K562 (cell line): ENCODE data around the gene PHF21A. TPM values are rescaled to one million over a fixed set of nuclear protein-coding genes. Genes with fewer than 3 reads are reported as not detected.

Experiments used
- ATAC-seq: fragments of 200-7000 bp; cut with Tn5 transposase; 3 replicates; pipeline ENCODE4 v1.9.1; 2020; ENCODE audit warnings: moderate library complexity
- BruUV-seq: library from RNA; stranded (reverse); fragments of 400-500 nt; replicated peaks from 2 replicates; lab custom pipeline; 2021; lab: Mats Ljungman, UMichigan
- CTCF ChIA-PET: fragments of 300-600 bp; formaldehyde crosslinking; extraction: SDS; loops from one replicate; lab custom pipeline; 2021; ENCODE audit warnings: low intra/inter-chr PET ratio; lab: Yijun Ruan, JAX
- POLR2A ChIA-PET: fragments of 300-600, 350-650 bp; sonication (Branson Sonifier 250); formaldehyde crosslinking; extraction: SDS; loops from one replicate; lab custom pipeline; 2021; ENCODE audit warnings: antibody characterized with exemption, inconsistent platforms; lab: Yijun Ruan, JAX
- DNase-seq, 4 experiments: peaks; one replicate each; pipeline versions ENCODE4 v3.0.0 to v3.0.0-alpha.2; 2011 to 2018; ENCODE audit warnings: low spot score in 3 of 4, mixed read lengths in 3 of 4; ENCODE audit errors: extremely low read depth in 1 of 4
- FAIRE-seq: peaks from 2 replicates; lab custom pipeline; 2011; peaks lifted over from hg19 to GRCh38; lab: Jason Lieb, UNC
- H2AFZ ChIP-seq: 2 replicates; pipeline ENCODE4 v1.6.0; 2011; ENCODE audit warnings: low read depth, low read length, control low read depth, inconsistent platforms
- H3K27ac ChIP-seq: fragments of 200-600 bp; 3 replicates; pipeline ENCODE4 v1.8.0; 2011; ENCODE audit warnings: low read depth, mild to moderate bottlenecking, control low read depth, inconsistent platforms, low read length, moderate library complexity, mixed read lengths; ENCODE audit errors: extremely low read depth
- H3K27me3 ChIP-seq, 2 experiments: fragments of 300-600 bp in 1 of 2; 2 replicates in 1 of 2; 3 replicates in 1 of 2; pipeline versions ENCODE4 v1.6.0 to v1.8.0; 2011; ENCODE audit warnings: inconsistent platforms in 2 of 2, low read length in 2 of 2, mild to moderate bottlenecking in 1 of 2, mixed read lengths in 1 of 2, moderate library complexity in 1 of 2; ENCODE audit not compliant: control insufficient read depth in 2 of 2, insufficient read depth in 2 of 2
- H3K36me3 ChIP-seq: fragments of 300-600 bp; 3 replicates; pipeline ENCODE4 v1.8.0; 2011; ENCODE audit warnings: mild to moderate bottlenecking, low read length, inconsistent platforms; ENCODE audit not compliant: control insufficient read depth, insufficient read depth
- H3K4me1 ChIP-seq, 2 experiments: fragments of 200-600 bp in 1 of 2; replicated peaks in 1 of 2; 2 replicates in 1 of 2; 3 replicates in 1 of 2; pipeline versions ENCODE4 v1.5.1 to v1.8.0; 2011; ENCODE audit warnings: inconsistent platforms in 2 of 2, low read length in 2 of 2, mild to moderate bottlenecking in 1 of 2, mixed read lengths in 1 of 2, moderate library complexity in 1 of 2; ENCODE audit not compliant: control insufficient read depth in 2 of 2, insufficient read depth in 2 of 2
- H3K4me2 ChIP-seq: 2 replicates; pipeline ENCODE4 v1.6.1; 2011; ENCODE audit warnings: low read length, control low read depth, inconsistent platforms, mixed read lengths; ENCODE audit not compliant: insufficient read depth
- H3K4me3 ChIP-seq: fragments of 200-600 bp; sonication (generic), shearing (Covaris generic); 2 replicates; pipeline ENCODE4 v1.5.1; 2016; ENCODE audit warnings: control low read depth, inconsistent platforms
- H3K79me2 ChIP-seq: fragments of 200-600 bp; 3 replicates; pipeline ENCODE4 v1.8.0; 2011; ENCODE audit warnings: low read length, inconsistent platforms; ENCODE audit not compliant: control insufficient read depth, insufficient read depth
- H3K9ac ChIP-seq, 2 experiments: 2 replicates each; pipeline versions ENCODE4 v1.6.0 to v1.6.1; 2011; ENCODE audit warnings: low read depth in 2 of 2, low read length in 2 of 2, control low read depth in 1 of 2, inconsistent platforms in 1 of 2, mild to moderate bottlenecking in 1 of 2, mixed read lengths in 1 of 2; ENCODE audit not compliant: insufficient read depth in 1 of 2
- H3K9me1 ChIP-seq: one replicate; pipeline ENCODE4 v1.6.0; 2011; ENCODE audit warnings: inconsistent platforms, mild to moderate bottlenecking, low read length, moderate library complexity; ENCODE audit not compliant: control insufficient read depth, insufficient read depth
- H3K9me3 ChIP-seq: replicated peaks from 2 replicates; pipeline ENCODE4 v1.5.1; 2011; ENCODE audit warnings: low read depth, low read length, inconsistent platforms; ENCODE audit not compliant: control insufficient read depth, insufficient read depth
- H4K20me1 ChIP-seq: replicated peaks from 2 replicates; pipeline ENCODE4 v1.6.1; 2011; ENCODE audit warnings: low read length, inconsistent platforms, mixed read lengths; ENCODE audit not compliant: control insufficient read depth, insufficient read depth
- BCOR ChIP-seq: fragments of 450-650 bp; IDR thresholded peaks from 2 replicates; pipeline ENCODE4 v1.6.1; 2016
- BHLHE40 ChIP-seq: IDR thresholded peaks from 2 replicates; pipeline ENCODE4 v1.6.1; 2011; ENCODE audit warnings: low read length, improper control_type of control experiment
- FOXA1 ChIP-seq: fragments of 450-650 bp; IDR thresholded peaks from 2 replicates; pipeline ENCODE4 v1.6.1; 2016; ENCODE audit warnings: mild to moderate bottlenecking, borderline replicate concordance
- HEY1 ChIP-seq: fragments of 250-450 bp; sonication (Bioruptor Pico); IDR thresholded peaks from 2 replicates; pipeline ENCODE4 v1.5.0; 2020; ENCODE audit warnings: mild to moderate bottlenecking, moderate library complexity, borderline replicate concordance
- KDM1A ChIP-seq, 2 experiments: fragments of 450-650 bp; IDR thresholded peaks; 2 replicates each; pipeline ENCODE4 v1.6.1; 2016; ENCODE audit warnings: mild to moderate bottlenecking in 2 of 2
- RBM25 ChIP-seq: fragments of 200-400 bp; formaldehyde crosslinking; IDR thresholded peaks from 2 replicates; pipeline ENCODE4 v1.6.1; 2018; ENCODE audit warnings: low read length, low read depth, moderate library complexity; ENCODE audit not compliant: severe bottlenecking
- THRAP3 ChIP-seq: fragments of 450-650 bp; IDR thresholded peaks from 2 replicates; pipeline ENCODE4 v1.6.1; 2016; ENCODE audit warnings: mild to moderate bottlenecking, inconsistent platforms, borderline replicate concordance
- ZNF354B ChIP-seq: fragments of 250-450 bp; sonication (Bioruptor Pico); IDR thresholded peaks from 2 replicates; pipeline ENCODE4 v1.4.0; 2020
- WGBS: fragments of 100-300 bp; shearing (Covaris generic); methylation state at CpG from one replicate; pipeline ENCODE4 v1.1.6; 2016; ENCODE audit warnings: low coverage, mixed read lengths; ENCODE audit not compliant: insufficient coverage; ENCODE audit errors: missing lambda C conversion rate; 5-methylcytosine and 5-hydroxymethylcytosine counted together
- in situ Hi-C: fragments of 300-500 bp; cut with MboI; formaldehyde crosslinking; loops from 4 replicates; pipeline ENCODE4 v1.15.0; 2018; ENCODE audit warnings: inconsistent platforms, mixed read lengths
- intact Hi-C: fragments of 100-400 bp; cut with micrococcal nuclease; formaldehyde crosslinking; loops from 2 replicates; pipeline ENCODE4 v1.14.2; 2022
- polyA plus RNA-seq, 8 experiments: library from polyadenylated mRNA; depleted of rRNA in 4 of 8; stranded (reverse) in 5 of 8; unstranded in 3 of 8; fragments of >200 nt; fragmentation: Nextera tagmentation in 2 of 8; fragmentation: Illumina TruSeq in 1 of 8; extraction: Ambion mirVana in 2 of 8; extraction: Trizol in 1 of 8; gene quantifications; 2 replicates each; pipeline versions ENCODE4 v1.2.1 to v1.2.3, GENCODE V29; 2011 to 2014; ENCODE audit warnings: inconsistent platforms in 1 of 8, missing spikeins in 1 of 8
- total RNA-seq, 7 experiments: library from RNA; depleted of rRNA in 6 of 7; stranded (reverse); fragments of >200 nt in 6 of 7; fragmentation: Illumina TruSeq in 2 of 7; extraction: Trizol in 2 of 7; gene quantifications; 2 replicates each; pipeline versions ENCODE4 v1.2.1 to v1.2.3, GENCODE V29; 2011 to 2021; ENCODE audit warnings: low replicate concordance in 1 of 7
- TF ChIP-seq, protein P1 (sequence below), 2 experiments: fragments of 200-800 bp in 1 of 2; sonication (Bioruptor generic) in 1 of 2; sonication (generic) in 1 of 2; formaldehyde crosslinking in 1 of 2; IDR thresholded peaks in 1 of 2; conservative IDR thresholded peaks in 1 of 2; 2 replicates each; pipeline versions ENCODE4 v1.5.0 to v1.6.1; 2016 to 2020; ENCODE audit warnings: missing compliant biosample characterization in 1 of 2, missing genetic modification characterization in 1 of 2, missing genetic modification reagents in 1 of 2
- TF ChIP-seq, protein P2 (sequence below): fragments of 450-650 bp; IDR thresholded peaks from 2 replicates; pipeline ENCODE4 v1.6.1; 2014; ENCODE audit warnings: low read depth, mild to moderate bottlenecking, moderate library complexity, borderline replicate concordance

PHF21A gene
- total and polyA plus RNA-seq, 9 of the 15 experiments (the other 6 are each of a cell fraction or from before 2014, with no cell fraction given): 1.5 to 32.4 (median 10.7) TPM

DNA sequence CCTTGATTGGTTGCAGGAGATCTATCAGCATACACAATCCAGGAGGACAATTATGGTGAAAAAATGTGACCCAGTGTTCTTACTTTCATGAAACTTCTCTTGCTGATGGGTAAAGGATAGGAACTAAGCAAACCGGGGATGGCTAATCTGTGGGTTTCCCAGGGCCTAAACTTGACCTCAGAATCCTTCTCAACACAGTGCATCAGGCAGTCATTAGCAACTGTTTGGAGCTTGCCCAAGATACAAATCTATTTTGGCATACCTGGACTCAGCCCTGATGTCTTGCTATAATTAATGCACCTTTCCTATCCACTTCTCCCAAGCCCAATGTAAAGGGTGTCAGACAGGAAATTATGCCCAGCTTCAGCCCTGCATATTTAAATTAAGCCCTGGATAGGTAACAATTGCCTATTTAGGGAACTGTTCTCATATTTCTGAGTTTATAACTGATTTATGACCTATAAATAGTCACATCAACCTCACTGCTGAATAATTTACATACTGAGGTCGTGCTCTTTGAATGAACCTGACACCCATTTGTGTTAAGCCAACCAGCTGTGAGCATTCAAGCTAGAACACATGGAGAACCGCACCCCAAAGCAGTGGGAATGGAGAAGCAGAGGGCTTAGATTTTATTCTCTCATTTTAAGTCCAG, 9.2 kb upstream of the PHF21A start:
- Histone ChIP-seq H3K4me1 (peaks cover 0 to 8% of the 10 kb centered on the region in 2 experiments; a peak in 2 of 5 replicates), H3K4me2 (no peak overlapping the region), H2AFZ (0 out of 2 replicates have a peak overlapping the region, but pooled peaks have one; percentile 49), H3K9me1 (no peaks in the 10 kb centered on the region), H3K36me3 (no peaks in the 10 kb centered on the region), H4K20me1 (no peaks in the 10 kb centered on the region), H3K27me3 (no peaks in the 10 kb centered on the region), H3K4me3 (no peak overlapping the region), H3K9ac (no peak overlapping the region), H3K9me3 (no peaks in the 10 kb centered on the region), H3K27ac (no peak overlapping the region), H3K79me2 (no peaks in the 10 kb centered on the region)
- WGBS: 17% methylated on average over 3 of the region's 3 CpGs
- ChIA-PET POLR2A (interaction anchor here (0.6 to 1.1 kb wide), 4 partner anchors 10 to 104 kb away, joined by 3 to 4 read pairs (median 3); no protein-coding TSS in a partner anchor), CTCF (no interaction called here)
- intact Hi-C loops: no loop called here
- no peak for FAIRE-seq
- BruUV-seq: no TSS peak
- ATAC-seq: no peak
- TF ChIP-seq BHLHE40: no peak
- no peak for TF ChIP-seq ZNF354B (CRISPR knock-in tag)
- peak; percentile 68 for TF ChIP-seq RBM25
- in situ Hi-C loops: no loop called here
- DNase-seq: no peak

DNA sequence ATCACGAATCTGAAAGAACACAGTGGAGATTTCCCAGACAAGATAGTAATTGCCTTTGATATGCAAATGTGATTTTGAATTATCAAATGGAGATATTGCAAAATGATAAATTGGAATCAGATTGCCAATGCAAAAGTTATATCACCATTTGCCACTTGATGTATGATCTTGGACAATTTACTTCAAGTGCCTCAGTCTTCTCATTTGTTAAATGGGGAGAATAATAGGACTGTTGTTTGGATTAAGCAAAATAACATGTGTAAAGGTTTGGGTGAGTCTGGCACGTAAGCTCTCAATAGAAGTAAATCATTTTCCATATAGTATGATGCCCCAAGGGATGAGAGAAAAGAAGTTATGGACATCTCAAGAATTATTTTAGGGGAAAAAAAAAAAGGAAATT, 7.9 kb upstream of the PHF21A start:
- H3K9me1 ChIP-seq: no peaks in the 10 kb centered on the region
- DNase-seq (no peak), FAIRE-seq (no peak), ATAC-seq (no peak)
- H3K36me3 ChIP-seq: no peaks in the 10 kb centered on the region; the same call in 2 of the 3 replicates
- no peak overlapping the region for H3K4me2 ChIP-seq
- intact Hi-C loops (no loop called here), in situ Hi-C loops (no loop called here)
- H3K9ac ChIP-seq: no peak overlapping the region
- ChIA-PET CTCF (no interaction called here), POLR2A (interaction anchor here (0.6 kb wide), 1 partner anchor 134 kb away, joined by 3 read pairs; no protein-coding TSS in a partner anchor)
- peaks cover 0 to 8% of the 10 kb centered on the region in 2 experiments; a peak in 2 of 5 replicates for H3K4me1 ChIP-seq
- TF ChIP-seq, protein P1, sequence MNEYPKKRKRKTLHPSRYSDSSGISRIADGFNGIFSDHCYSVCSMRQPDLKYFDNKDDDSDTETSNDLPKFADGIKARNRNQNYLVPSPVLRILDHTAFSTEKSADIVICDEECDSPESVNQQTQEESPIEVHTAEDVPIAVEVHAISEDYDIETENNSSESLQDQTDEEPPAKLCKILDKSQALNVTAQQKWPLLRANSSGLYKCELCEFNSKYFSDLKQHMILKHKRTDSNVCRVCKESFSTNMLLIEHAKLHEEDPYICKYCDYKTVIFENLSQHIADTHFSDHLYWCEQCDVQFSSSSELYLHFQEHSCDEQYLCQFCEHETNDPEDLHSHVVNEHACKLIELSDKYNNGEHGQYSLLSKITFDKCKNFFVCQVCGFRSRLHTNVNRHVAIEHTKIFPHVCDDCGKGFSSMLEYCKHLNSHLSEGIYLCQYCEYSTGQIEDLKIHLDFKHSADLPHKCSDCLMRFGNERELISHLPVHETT (CRISPR knock-in tag; conservative IDR thresholded peaks at IDR 0.05 in 1 of 2, IDR thresholded peaks at IDR 0.05 in 1 of 2): no peak
- TF ChIP-seq, protein P2, sequence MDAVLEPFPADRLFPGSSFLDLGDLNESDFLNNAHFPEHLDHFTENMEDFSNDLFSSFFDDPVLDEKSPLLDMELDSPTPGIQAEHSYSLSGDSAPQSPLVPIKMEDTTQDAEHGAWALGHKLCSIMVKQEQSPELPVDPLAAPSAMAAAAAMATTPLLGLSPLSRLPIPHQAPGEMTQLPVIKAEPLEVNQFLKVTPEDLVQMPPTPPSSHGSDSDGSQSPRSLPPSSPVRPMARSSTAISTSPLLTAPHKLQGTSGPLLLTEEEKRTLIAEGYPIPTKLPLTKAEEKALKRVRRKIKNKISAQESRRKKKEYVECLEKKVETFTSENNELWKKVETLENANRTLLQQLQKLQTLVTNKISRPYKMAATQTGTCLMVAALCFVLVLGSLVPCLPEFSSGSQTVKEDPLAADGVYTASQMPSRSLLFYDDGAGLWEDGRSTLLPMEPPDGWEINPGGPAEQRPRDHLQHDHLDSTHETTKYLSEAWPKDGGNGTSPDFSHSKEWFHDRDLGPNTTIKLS: no peak
- TF ChIP-seq KDM1A (IDR thresholded peaks at IDR 0.05) (peak in 1 of 2 experiments; percentile 27; a peak in 1 of 4 replicates), BCOR (peak; percentile 61; the same call in 1 of the 2 replicates), FOXA1 (no peak), RBM25 (peak; percentile 89), THRAP3 (no peak), HEY1 (no peak)
- H3K27ac ChIP-seq: no peak overlapping the region
- no peaks in the 10 kb centered on the region for H3K9me3 ChIP-seq
- no peaks in the 10 kb centered on the region for H3K79me2 ChIP-seq
- no TSS peak for BruUV-seq
- no peak overlapping the region for H2AFZ ChIP-seq
- WGBS: 73% methylated on average over 2 of the region's 2 CpGs
- H3K4me3 ChIP-seq: no peak overlapping the region
- H4K20me1 ChIP-seq: no peaks in the 10 kb centered on the region
- H3K27me3 ChIP-seq: no peaks in the 10 kb centered on the region
